ENCODE measurements around the gene TFEC.
"Not testable (repeated sequence)": the region's sequence is repeated elsewhere in the genome, so short reads cannot be mapped to it uniquely, and the experiment has no call there.

TFEC gene

DNA sequence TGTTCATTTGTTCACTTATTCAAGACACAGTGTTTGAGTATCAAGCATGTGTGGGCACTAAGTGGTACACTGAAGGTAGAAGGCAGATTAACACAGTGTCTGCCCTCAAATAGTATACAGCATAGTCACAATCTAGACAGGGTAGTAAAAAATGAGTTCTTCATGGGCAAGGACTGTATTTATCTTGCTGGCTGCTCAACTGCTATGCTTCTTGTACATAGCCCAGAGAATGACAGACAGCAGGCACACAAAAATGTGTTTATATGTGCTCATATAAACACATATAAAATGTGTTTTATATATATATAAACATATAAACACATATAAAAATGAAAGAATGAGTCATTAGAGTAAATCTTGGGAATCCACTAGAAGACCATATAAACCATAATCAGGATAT lies 43.1 kb downstream of the TFEC start:
- no peak for DNase-seq

- DNase-seq, result no peak
These were observed 46.5 kb downstream of the TFEC start for GRCh38 chr7:115984105-115984504.

GRCh38 chr7:115980159-115980558 lies 50.4 kb downstream of the TFEC start:
- no peak for DNase-seq

GRCh38 chr7:115976651-115977050 lies 53.9 kb downstream of the TFEC start:
- no peak for DNase-seq

GRCh38 chr7:115975766-115976165 lies 54.8 kb downstream of the TFEC start:
- DNase-seq, result no peak

- DNase-seq, result no peak
These were observed 57.2 kb downstream of the TFEC start for GRCh38 chr7:115973406-115973805.

DNA sequence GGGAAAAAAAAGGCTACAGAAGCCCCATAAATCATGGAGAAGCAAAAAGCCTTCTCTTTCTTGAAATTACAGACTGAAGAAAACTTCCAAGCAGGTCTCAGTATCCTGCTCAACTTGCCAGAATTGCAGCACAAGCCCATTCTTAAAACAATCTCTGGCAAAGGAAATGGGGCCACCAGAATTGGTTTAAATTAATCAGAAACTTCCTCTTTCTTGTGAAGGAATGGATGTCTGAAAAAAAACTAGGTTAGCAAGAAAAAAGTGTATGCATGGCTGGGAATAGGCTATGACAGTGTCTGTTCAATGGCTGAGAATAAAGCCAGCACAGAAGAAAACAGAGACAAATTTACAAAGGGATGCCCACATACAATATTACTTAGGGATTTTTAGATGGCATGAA lies 59.1 kb downstream of the TFEC start:
- no peak for DNase-seq

GRCh38 chr7:115968596-115968995 lies 62.0 kb downstream of the TFEC start:
- no peak for DNase-seq

- DNase-seq, result no peak
These were observed 62.4 kb downstream of the TFEC start for GRCh38 chr7:115968171-115968570.

GRCh38 chr7:115965796-115966475 lies 64.6 kb downstream of the TFEC start:
- DNase-seq, result no peak

- no peak for DNase-seq
These were observed 65.3 kb downstream of the TFEC start for GRCh38 chr7:115965236-115965635.

- DNase-seq, result no peak
These were observed 65.8 kb downstream of the TFEC start for GRCh38 chr7:115964799-115965198.

DNA sequence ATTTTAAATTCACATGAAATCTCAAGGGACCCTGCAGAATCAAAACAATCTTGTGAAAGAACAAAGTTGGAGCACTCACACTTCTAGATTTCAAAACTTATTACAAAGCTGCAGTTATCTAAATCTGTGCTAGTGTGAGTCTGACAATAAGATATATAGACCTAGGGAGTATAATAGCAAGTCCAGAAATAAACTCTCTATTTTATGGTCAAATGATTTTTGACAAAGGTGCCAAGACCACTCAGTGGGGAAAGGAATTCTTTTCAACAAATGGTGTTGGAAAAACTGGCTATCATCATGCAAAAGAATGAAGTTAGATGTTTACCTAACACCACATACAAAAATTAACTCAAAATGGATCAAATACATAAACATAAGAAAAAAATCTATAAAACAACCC lies 68.2 kb downstream of the TFEC start:
- no peak for DNase-seq

- DNase-seq, result no peak
These were observed 76.8 kb downstream of the TFEC start for GRCh38 chr7:115953592-115954255.

- DNase-seq, result no peak
These were observed 77.7 kb downstream of the TFEC start for GRCh38 chr7:115952832-115953231.

- no peak for DNase-seq
These were observed 79.0 kb downstream of the TFEC start for GRCh38 chr7:115951547-115951946.

GRCh38 chr7:115941703-115942268 lies 88.8 kb downstream of the TFEC start:
- no peak for DNase-seq

- no peak for DNase-seq
These were observed 90.0 kb downstream of the TFEC start for GRCh38 chr7:115940460-115941060.

DNA sequence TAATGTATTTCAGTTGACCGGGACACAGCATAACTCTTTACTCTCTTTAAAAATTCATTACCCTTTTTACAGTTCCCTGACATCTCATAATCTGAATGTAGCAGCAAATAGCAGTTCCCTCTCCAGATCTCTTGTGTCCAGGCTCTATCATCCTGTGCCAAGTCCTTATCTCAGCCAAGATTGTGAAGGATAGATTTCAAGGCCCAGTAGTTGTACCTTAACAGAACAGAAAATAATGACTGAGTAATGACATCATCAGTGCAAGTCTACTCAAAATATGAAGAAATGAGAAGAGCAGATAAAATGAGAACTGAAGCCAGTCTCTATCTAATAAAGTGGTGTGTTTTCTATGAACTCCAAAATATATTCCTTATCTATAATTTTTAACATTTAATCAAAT lies 92.6 kb downstream of the TFEC start:
- no peak for DNase-seq

- no peak for DNase-seq
These were observed 97.1 kb downstream of the TFEC start for GRCh38 chr7:115933471-115933870.

GRCh38 chr7:115932880-115933279 lies 97.7 kb downstream of the TFEC start:
- no peak for DNase-seq

GRCh38 chr7:115930184-115930583 lies 100.4 kb downstream of the TFEC start:
- not testable (repeated sequence) for DNase-seq

DNA sequence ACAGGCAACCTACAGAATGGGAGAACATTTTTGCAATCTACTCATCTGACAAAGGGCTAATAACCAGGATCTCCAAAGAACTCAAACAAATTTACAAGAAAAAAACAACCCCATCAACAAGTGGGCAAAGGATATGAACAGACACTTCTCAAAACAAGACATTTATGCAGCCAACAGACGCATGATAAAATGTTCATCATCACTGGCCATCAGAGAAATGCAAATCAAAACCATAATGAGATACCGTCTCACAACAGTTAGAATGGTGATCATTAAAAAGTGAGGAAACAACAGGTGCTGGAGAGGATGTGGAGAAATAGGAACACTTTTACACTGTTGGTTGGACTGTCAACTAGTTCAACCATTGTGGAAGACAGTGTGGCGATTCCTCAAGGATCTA lies 100.8 kb downstream of the TFEC start:
- DNase-seq, result not testable (repeated sequence)

- no peak for DNase-seq
These were observed 106.2 kb downstream of the TFEC start for GRCh38 chr7:115924411-115924810.

Data from NCI-H1105 (cell line).